K562 (cell line): ENCODE results near the gene UTP11. TPM values are rescaled to one million over a fixed set of nuclear protein-coding genes. Genes with fewer than 3 reads are reported as not detected.

ENCODE experiments used
- CREB1 ChIP-seq, 2 experiments: sonication (generic) in 1 of 2; formaldehyde crosslinking in 1 of 2; IDR thresholded peaks; 2 replicates each; pipeline versions ENCODE4 v1.6.1 to v1.8.0; 2012 to 2022; ENCODE audit warnings: inconsistent platforms in 1 of 2, mild to moderate bottlenecking in 1 of 2, missing genetic modification reagents in 1 of 2, moderate library complexity in 1 of 2
- DIDO1 ChIP-seq: fragments of 450-650 bp; IDR thresholded peaks from 2 replicates; pipeline ENCODE4 v1.6.1; 2016; ENCODE audit warnings: low read depth, missing biosample characterization, missing genetic modification characterization
- ELF2 ChIP-seq: fragments of 250-450 bp; sonication (Bioruptor Pico); IDR thresholded peaks from 2 replicates; pipeline ENCODE4 v1.5.0; 2021; ENCODE audit warnings: mild to moderate bottlenecking
- HDAC2 ChIP-seq: fragments of 450-650 bp; IDR thresholded peaks from 2 replicates; pipeline ENCODE4 v1.6.1; 2016; ENCODE audit warnings: mild to moderate bottlenecking
- HNRNPL ChIP-seq: fragments of 200-400 bp; formaldehyde crosslinking; IDR thresholded peaks from 2 replicates; pipeline ENCODE4 v1.6.1; 2017; ENCODE audit warnings: low read depth, mild to moderate bottlenecking, low read length
- HSF4 ChIP-seq: fragments of 250-450 bp; sonication (Bioruptor Pico); IDR thresholded peaks from 2 replicates; pipeline ENCODE4 v2.1.2; 2022; ENCODE audit warnings: mild to moderate bottlenecking, moderate library complexity, borderline replicate concordance
- MCM3 ChIP-seq: fragments of 450-650 bp; IDR thresholded peaks from 2 replicates; pipeline ENCODE4 v1.6.1; 2016
- MECOM ChIP-seq: fragments of 250-450 bp; sonication (Bioruptor Pico); IDR thresholded peaks from 2 replicates; pipeline ENCODE4 v1.8.0; 2022; ENCODE audit warnings: inconsistent platforms
- NFRKB ChIP-seq: fragments of 450-650 bp; IDR thresholded peaks from 2 replicates; pipeline ENCODE4 v1.6.1; 2016; ENCODE audit warnings: low read depth
- NR4A1 ChIP-seq, 2 experiments: fragments of 250-450 bp in 1 of 2; fragments of 450-650 bp in 1 of 2; sonication (Bioruptor Pico) in 1 of 2; IDR thresholded peaks; 2 replicates each; pipeline versions ENCODE4 v1.4.0 to v1.6.1; 2016 to 2020; ENCODE audit warnings: mild to moderate bottlenecking in 2 of 2, missing compliant biosample characterization in 1 of 2, missing genetic modification characterization in 1 of 2, moderate library complexity in 1 of 2
- PCBP2 ChIP-seq: fragments of 200-400 bp; formaldehyde crosslinking; IDR thresholded peaks from 2 replicates; pipeline ENCODE4 v1.6.1; 2018; ENCODE audit warnings: low read length, low read depth, mild to moderate bottlenecking, moderate library complexity; ENCODE audit not compliant: poor library complexity, severe bottlenecking
- PHF20 ChIP-seq: fragments of 450-650 bp; IDR thresholded peaks from 2 replicates; pipeline ENCODE4 v1.6.1; 2018; ENCODE audit not compliant: partially characterized antibody
- SUPT5H ChIP-seq: fragments of 450-650 bp; IDR thresholded peaks from 2 replicates; pipeline ENCODE4 v1.6.1; 2016
- TAF7 ChIP-seq: fragments of 450-650 bp; IDR thresholded peaks from 2 replicates; pipeline ENCODE4 v1.6.1; 2016; ENCODE audit warnings: missing genetic modification characterization, missing compliant biosample characterization
- TCF3 ChIP-seq: sonication (generic); formaldehyde crosslinking; IDR thresholded peaks from 2 replicates; pipeline ENCODE4 v1.4.0; 2020; ENCODE audit warnings: mild to moderate bottlenecking, missing genetic modification reagents
- TGIF2 ChIP-seq: sonication (generic); formaldehyde crosslinking; IDR thresholded peaks from 2 replicates; pipeline ENCODE4 v1.8.1; 2022; ENCODE audit warnings: mild to moderate bottlenecking, missing genetic modification reagents, moderate library complexity
- ZNF76 ChIP-seq: fragments of 250-450 bp; sonication (Bioruptor Pico); IDR thresholded peaks from 2 replicates; pipeline ENCODE4 v1.4.0; 2020; ENCODE audit warnings: mild to moderate bottlenecking, moderate library complexity, borderline replicate concordance
- ZNF780A ChIP-seq: fragments of 250-450 bp; sonication (Bioruptor Pico); IDR thresholded peaks from 2 replicates; pipeline ENCODE4 v1.5.0; 2021; ENCODE audit warnings: mild to moderate bottlenecking
- polyA plus RNA-seq, 8 experiments: library from polyadenylated mRNA; depleted of rRNA in 4 of 8; stranded (reverse) in 5 of 8; unstranded in 3 of 8; fragments of >200 nt; fragmentation: Nextera tagmentation in 2 of 8; fragmentation: Illumina TruSeq in 1 of 8; extraction: Ambion mirVana in 2 of 8; extraction: Trizol in 1 of 8; gene quantifications; 2 replicates each; pipeline versions ENCODE4 v1.2.1 to v1.2.3, GENCODE V29; 2011 to 2014; ENCODE audit warnings: inconsistent platforms in 1 of 8, missing spikeins in 1 of 8
- total RNA-seq, 7 experiments: library from RNA; depleted of rRNA in 6 of 7; stranded (reverse); fragments of >200 nt in 6 of 7; fragmentation: Illumina TruSeq in 2 of 7; extraction: Trizol in 2 of 7; gene quantifications; 2 replicates each; pipeline versions ENCODE4 v1.2.1 to v1.2.3, GENCODE V29; 2011 to 2021; ENCODE audit warnings: low replicate concordance in 1 of 7
- TF ChIP-seq, protein P1 (sequence below): fragments of 200-400 bp; formaldehyde crosslinking; IDR thresholded peaks from 2 replicates; pipeline ENCODE4 v1.6.1; 2017; ENCODE audit warnings: mild to moderate bottlenecking, low read depth, low read length, moderate library complexity
- TF ChIP-seq, protein P2 (sequence below): fragments of 450-650 bp; IDR thresholded peaks from 2 replicates; pipeline ENCODE4 v1.6.1; 2016
- TF ChIP-seq, protein P3 (sequence below): fragments of 250-450 bp; sonication (Bioruptor Pico); IDR thresholded peaks from 2 replicates; pipeline ENCODE4 v1.4.0; 2020; ENCODE audit warnings: borderline replicate concordance
- TF ChIP-seq, protein P4 (sequence below): fragments of 250-450 bp; sonication (Bioruptor Pico); IDR thresholded peaks from 2 replicates; pipeline ENCODE4 v1.8.0; 2021; ENCODE audit warnings: moderate library complexity, mild to moderate bottlenecking, inconsistent platforms

UTP11 gene
- total and polyA plus RNA-seq, 9 of the 15 experiments (the other 6 are each of a cell fraction or from before 2014, with no cell fraction given): 91.1 to 378 (median 221) TPM

DNA sequence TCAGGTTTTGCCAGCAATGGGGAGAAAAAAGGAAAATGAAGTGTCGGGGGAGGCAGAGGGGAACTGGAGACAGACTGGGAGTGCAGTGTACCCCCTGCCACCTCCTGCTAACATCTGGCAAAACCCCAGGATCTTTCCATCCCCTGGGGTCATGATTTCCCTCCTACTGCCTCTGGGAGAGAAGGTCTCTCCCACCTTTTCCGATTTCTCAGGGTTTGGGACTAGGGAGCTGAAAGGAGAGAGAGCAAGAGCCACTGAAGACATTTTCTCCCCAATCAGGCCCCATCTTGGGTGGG, 12.4 kb upstream of the UTP11 start (continued):
- 0 out of 2 replicates have a peak, but pooled peaks have one; percentile 19 for TF ChIP-seq ELF2
- TF ChIP-seq CREB1 (IDR thresholded peaks at IDR 0.05): no peak
- no peak for TF ChIP-seq CREB1 (CRISPR knock-in tag; IDR thresholded peaks at IDR 0.05)
- TF ChIP-seq PCBP2: no peak
- no peak for TF ChIP-seq ZNF76 (CRISPR knock-in tag)
- TF ChIP-seq HDAC2: no peak
- 0 out of 2 replicates have a peak, but pooled peaks have one; percentile 32 for TF ChIP-seq HNRNPL
- no peak for TF ChIP-seq DIDO1
- TF ChIP-seq TCF3 (CRISPR knock-in tag): no peak
- TF ChIP-seq PHF20: no peak
- TF ChIP-seq, protein P1, sequence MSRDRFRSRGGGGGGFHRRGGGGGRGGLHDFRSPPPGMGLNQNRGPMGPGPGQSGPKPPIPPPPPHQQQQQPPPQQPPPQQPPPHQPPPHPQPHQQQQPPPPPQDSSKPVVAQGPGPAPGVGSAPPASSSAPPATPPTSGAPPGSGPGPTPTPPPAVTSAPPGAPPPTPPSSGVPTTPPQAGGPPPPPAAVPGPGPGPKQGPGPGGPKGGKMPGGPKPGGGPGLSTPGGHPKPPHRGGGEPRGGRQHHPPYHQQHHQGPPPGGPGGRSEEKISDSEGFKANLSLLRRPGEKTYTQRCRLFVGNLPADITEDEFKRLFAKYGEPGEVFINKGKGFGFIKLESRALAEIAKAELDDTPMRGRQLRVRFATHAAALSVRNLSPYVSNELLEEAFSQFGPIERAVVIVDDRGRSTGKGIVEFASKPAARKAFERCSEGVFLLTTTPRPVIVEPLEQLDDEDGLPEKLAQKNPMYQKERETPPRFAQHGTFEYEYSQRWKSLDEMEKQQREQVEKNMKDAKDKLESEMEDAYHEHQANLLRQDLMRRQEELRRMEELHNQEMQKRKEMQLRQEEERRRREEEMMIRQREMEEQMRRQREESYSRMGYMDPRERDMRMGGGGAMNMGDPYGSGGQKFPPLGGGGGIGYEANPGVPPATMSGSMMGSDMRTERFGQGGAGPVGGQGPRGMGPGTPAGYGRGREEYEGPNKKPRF: no peak
- TF ChIP-seq, protein P2, sequence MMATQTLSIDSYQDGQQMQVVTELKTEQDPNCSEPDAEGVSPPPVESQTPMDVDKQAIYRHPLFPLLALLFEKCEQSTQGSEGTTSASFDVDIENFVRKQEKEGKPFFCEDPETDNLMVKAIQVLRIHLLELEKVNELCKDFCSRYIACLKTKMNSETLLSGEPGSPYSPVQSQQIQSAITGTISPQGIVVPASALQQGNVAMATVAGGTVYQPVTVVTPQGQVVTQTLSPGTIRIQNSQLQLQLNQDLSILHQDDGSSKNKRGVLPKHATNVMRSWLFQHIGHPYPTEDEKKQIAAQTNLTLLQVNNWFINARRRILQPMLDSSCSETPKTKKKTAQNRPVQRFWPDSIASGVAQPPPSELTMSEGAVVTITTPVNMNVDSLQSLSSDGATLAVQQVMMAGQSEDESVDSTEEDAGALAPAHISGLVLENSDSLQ: no peak
- TF ChIP-seq TAF7: no peak
- TF ChIP-seq MECOM (CRISPR knock-in tag): no peak
- TF ChIP-seq, protein P3, sequence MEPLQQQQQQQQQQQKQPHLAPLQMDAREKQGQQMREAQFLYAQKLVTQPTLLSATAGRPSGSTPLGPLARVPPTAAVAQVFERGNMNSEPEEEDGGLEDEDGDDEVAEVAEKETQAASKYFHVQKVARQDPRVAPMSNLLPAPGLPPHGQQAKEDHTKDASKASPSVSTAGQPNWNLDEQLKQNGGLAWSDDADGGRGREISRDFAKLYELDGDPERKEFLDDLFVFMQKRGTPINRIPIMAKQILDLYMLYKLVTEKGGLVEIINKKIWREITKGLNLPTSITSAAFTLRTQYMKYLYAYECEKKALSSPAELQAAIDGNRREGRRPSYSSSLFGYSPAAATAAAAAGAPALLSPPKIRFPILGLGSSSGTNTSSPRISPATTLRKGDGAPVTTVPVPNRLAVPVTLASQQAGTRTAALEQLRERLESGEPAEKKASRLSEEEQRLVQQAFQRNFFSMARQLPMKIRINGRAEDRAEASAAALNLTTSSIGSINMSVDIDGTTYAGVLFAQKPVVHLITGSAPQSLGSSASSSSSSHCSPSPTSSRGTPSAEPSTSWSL (CRISPR knock-in tag): no peak
- TF ChIP-seq NFRKB: peak; percentile 86; the same call in 1 of the 2 replicates
- TF ChIP-seq NR4A1 (CRISPR knock-in tag; IDR thresholded peaks at IDR 0.05): no peak
- TF ChIP-seq NR4A1 (tag; IDR thresholded peaks at IDR 0.05): peak; percentile 33; the same call in 1 of the 2 replicates
- TF ChIP-seq, protein P4, sequence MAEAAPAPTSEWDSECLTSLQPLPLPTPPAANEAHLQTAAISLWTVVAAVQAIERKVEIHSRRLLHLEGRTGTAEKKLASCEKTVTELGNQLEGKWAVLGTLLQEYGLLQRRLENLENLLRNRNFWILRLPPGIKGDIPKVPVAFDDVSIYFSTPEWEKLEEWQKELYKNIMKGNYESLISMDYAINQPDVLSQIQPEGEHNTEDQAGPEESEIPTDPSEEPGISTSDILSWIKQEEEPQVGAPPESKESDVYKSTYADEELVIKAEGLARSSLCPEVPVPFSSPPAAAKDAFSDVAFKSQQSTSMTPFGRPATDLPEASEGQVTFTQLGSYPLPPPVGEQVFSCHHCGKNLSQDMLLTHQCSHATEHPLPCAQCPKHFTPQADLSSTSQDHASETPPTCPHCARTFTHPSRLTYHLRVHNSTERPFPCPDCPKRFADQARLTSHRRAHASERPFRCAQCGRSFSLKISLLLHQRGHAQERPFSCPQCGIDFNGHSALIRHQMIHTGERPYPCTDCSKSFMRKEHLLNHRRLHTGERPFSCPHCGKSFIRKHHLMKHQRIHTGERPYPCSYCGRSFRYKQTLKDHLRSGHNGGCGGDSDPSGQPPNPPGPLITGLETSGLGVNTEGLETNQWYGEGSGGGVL: no peak
- no peak for TF ChIP-seq SUPT5H
- no peak for TF ChIP-seq HSF4
- TF ChIP-seq TGIF2: no peak
- TF ChIP-seq MCM3: no peak
- no peak for TF ChIP-seq ZNF780A (CRISPR knock-in tag)
